ENCODE results near the gene CYP21A2.
"Not testable (repeated sequence)": the region's sequence is repeated elsewhere in the genome, so short reads cannot be mapped to it uniquely, and the experiment has no call there.

Gene CYP21A2

DNA sequence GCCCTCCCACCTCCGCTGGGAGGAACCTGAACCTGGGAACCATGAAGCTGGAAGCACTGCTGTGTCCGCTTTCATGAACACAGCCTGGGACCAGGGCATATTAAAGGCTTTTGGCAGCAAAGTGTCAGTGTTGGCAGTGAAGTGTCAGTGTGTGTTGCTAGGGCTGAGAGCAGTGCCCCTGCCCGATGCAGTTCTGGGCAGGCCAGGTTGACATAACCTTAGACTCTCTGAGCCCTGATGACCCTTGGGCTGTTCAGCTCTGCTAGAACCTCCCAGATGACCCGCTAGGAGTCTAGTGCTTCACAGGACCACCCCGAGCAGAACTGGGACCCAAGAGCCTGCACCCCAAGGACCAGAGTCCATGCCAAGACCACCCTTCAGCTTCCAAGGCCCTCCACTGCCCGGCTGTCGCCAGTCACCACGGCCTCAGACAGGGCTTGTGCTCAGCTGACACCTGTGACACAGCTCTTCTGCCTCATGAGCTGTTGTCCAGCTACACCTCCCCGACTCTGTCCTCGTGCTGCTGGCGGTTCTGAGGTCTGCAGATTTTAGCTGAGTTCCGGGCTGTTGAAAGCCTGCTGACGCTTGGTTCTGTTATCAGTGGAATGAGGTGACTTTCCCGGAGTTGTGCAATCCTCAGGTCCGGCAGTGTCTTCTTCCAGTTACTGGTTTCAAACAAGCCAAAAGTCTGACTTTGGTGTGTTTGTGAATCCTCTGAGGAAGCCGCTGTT lies 2.8 kb upstream of the CYP21A2 start:
- not testable (repeated sequence) for DNase-seq (ENCODE audit: low spot score)

DNA sequence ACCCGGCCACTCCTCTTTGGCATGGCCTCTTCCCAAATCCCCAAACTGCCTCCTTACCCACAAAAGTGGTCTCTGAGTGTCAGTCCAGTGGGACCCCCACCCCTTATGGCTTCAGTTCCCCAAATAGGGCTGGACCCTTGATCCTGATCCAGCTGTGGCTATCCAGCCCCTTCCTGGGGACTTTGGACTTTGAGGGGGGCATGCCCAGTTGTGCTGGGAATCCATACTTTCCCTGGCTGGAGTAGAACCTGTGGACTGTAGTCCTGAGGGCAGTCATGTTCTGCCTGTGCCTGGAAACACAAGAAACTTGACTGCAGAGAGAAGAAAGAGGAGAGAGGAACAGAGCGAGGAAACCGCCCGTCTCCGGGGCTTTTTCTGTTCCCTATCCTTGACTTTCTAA lies 1.1 kb upstream of the CYP21A2 start:
- not testable (repeated sequence) for DNase-seq (ENCODE audit: low spot score)

DNA sequence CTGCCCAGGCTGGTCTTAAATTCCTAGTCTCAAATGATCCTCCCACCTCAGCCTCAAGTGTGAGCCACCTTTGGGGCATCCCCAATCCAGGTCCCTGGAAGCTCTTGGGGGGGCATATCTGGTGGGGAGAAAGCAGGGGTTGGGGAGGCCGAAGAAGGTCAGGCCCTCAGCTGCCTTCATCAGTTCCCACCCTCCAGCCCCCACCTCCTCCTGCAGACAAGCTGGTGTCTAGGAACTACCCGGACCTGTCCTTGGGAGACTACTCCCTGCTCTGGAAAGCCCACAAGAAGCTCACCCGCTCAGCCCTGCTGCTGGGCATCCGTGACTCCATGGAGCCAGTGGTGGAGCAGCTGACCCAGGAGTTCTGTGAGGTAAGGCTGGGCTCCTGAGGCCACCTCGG lies 663 bp downstream of the CYP21A2 start:
- not testable (repeated sequence) for DNase-seq (ENCODE audit: low spot score)

DNA sequence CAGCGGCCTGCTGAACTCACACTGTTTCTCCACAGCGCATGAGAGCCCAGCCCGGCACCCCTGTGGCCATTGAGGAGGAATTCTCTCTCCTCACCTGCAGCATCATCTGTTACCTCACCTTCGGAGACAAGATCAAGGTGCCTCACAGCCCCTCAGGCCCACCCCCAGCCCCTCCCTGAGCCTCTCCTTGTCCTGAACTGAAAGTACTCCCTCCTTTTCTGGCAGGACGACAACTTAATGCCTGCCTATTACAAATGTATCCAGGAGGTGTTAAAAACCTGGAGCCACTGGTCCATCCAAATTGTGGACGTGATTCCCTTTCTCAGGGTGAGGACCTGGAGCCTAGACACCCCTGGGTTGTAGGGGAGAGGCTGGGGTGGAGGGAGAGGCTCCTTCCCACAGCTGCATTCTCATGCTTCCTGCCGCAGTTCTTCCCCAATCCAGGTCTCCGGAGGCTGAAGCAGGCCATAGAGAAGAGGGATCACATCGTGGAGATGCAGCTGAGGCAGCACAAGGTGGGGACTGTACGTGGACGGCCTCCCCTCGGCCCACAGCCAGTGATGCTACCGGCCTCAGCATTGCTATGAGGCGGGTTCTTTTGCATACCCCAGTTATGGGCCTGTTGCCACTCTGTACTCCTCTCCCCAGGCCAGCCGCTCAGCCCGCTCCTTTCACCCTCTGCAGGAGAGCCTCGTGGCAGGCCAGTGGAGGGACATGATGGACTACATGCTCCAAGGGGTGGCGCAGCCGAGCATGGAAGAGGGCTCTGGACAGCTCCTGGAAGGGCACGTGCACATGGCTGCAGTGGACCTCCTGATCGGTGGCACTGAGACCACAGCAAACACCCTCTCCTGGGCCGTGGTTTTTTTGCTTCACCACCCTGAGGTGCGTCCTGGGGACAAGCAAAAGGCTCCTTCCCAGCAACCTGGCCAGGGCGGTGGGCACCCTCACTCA lies 1.4 kb downstream of the CYP21A2 start:
- not testable (repeated sequence) for DNase-seq (ENCODE audit: low spot score)

DNA sequence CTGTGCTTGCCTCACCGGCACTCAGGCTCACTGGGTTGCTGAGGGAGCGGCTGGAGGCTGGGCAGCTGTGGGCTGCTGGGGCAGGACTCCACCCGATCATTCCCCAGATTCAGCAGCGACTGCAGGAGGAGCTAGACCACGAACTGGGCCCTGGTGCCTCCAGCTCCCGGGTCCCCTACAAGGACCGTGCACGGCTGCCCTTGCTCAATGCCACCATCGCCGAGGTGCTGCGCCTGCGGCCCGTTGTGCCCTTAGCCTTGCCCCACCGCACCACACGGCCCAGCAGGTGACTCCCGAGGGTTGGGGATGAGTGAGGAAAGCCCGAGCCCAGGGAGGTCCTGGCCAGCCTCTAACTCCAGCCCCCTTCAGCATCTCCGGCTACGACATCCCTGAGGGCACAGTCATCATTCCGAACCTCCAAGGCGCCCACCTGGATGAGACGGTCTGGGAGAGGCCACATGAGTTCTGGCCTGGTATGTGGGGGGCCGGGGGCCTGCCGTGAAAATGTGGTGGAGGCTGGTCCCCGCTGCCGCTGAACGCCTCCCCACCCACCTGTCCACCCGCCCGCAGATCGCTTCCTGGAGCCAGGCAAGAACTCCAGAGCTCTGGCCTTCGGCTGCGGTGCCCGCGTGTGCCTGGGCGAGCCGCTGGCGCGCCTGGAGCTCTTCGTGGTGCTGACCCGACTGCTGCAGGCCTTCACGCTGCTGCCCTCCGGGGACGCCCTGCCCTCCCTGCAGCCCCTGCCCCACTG lies 2.3 kb downstream of the CYP21A2 start:
- DNase-seq (ENCODE audit: low spot score), result not testable (repeated sequence)

DNA sequence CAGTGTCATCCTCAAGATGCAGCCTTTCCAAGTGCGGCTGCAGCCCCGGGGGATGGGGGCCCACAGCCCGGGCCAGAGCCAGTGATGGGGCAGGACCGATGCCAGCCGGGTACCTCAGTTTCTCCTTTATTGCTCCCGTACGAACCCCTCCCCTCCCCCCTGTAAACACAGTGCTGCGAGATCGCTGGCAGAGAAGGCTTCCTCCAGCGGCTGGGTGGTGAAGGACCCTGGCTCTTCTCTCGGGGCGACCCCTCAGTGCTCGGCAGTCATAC lies 2.8 kb downstream of the CYP21A2 start:
- DNase-seq (ENCODE audit: low spot score), result not testable (repeated sequence)

DNA sequence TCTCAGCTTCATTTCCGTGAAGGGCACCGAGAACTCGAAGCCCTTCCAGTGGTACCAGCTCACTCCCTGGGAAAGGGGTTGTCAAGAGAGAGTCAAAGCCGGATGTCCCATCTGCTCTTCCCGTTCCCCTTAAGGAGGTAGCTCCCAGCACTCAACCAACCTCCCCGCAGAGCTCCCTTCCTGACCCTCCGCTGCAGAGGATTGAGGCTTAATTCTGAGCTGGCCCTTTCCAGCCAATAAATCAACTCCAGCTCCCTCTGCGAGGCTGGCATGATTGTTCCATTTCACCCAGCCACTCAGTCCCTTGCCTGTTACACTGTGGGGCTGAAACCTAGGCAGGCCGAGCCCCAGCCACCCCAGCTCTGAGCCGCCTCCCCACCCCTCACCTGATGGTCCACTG lies 3.2 kb downstream of the CYP21A2 start:
- not testable (repeated sequence) for DNase-seq (ENCODE audit: low spot score)

DNA sequence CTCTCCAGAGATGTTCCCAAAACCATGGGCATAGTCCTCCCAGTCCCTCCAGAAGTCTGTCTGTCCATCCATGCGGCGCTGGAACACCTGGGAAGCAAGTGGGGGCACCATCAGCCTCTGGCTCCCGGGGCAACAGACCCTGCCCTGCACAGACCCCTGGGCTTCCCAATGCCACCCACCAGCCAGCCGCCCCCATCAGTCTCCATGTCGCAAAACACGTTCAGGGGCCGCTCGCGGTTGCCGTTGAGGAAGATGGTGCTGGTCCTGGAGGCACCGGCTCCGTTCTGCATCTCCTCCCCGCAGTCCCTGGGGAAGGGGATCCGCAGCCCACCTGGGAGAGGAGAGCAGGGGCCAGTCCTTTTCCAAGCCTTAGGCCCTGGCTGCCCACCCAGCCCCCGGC lies 4.1 kb downstream of the CYP21A2 start:
- not testable (repeated sequence) for DNase-seq (ENCODE audit: low spot score)

DNA sequence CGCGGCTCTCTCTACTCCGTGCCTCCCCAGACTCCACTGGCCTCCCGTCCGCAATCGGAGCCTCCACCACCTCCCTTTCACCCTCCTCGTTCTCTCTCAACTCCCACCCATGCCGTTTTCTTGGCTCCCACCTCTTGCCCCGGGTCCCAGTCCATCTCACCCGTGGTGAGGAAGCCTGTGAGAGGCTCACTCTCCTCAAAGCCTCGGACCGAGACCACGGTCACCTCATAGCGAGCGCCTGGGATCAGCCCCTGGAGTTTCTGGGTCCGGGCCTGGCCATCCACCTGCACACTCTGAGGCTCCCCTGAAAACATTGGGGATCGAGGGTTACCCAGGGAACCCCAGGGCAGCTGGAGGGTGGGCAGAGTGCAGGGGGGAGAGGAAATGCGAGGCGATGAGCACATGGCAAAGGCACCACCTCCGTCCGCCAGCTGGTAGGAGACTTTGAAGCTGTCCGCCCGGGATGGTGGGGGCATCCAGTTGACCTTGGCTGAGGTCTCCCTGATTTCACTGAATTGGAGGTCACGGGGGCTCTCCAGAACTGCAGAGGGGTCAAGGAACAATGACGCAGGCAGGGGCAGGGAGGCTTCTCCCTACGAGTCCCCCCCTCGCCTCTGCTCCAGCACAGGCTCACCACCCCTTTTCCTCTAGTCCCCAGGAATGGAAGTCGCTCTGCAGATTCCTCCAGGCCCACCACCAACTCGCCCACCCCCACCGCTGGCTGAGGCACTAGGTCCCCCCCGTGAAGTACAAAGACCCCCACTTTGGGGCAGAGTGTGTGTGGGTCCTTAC lies 5.6 kb downstream of the CYP21A2 start:
- DNase-seq (ENCODE audit: low spot score), result not testable (repeated sequence)

DNA sequence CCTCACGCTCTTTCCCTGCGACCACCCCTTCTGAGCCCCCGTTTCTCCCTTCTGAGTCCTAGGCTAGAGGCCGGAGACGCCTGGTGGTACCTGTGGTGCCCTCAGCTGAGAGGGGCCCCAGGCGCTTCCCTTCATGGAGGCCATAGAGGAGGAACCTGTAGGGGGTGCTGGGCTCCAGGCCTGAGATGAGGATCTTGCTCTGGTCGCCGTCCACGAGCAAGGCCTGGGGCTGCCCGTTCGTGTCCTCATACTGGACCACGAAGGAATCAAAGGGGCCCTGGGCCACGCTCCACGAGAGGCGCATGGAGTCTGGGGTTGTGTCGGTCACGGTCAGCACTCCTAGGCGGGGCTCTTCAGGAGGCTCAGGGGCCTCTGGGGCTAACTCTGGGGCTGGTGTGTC lies 6.7 kb downstream of the CYP21A2 start:
- DNase-seq (ENCODE audit: low spot score), result not testable (repeated sequence)

DNA sequence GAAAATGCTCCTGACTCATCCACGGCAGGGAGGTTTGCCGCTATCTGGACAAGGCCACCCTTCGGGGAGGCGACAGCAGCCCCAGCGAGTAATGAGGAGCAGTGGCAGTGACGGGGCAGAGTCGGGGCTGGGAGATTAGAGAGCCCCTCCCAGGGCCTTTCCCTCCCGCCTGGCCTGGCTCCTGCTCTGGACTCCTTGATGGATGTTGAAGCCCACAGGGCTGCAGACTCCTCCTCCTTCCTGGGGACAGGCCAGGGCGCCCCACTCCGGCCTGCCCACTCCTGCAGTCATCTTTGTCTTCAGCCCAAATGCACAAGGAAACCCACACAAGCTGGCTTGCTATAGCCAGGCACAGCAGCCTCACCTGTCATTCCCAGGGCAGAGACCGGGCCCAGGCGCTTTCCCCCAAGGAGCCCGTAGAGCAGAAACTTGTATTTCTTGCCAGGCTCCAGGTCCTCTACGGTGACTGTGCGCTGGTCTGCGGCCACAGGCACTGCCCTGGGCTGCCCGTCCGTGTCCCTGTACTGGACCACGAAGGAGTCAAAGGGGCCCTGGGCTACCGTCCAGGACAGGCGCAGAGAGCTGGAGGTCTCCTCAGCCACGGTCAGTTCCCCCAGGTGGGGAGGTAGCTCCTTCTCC lies 7.7 kb downstream of the CYP21A2 start:
- no peak for DNase-seq (ENCODE audit: low spot score)

DNA sequence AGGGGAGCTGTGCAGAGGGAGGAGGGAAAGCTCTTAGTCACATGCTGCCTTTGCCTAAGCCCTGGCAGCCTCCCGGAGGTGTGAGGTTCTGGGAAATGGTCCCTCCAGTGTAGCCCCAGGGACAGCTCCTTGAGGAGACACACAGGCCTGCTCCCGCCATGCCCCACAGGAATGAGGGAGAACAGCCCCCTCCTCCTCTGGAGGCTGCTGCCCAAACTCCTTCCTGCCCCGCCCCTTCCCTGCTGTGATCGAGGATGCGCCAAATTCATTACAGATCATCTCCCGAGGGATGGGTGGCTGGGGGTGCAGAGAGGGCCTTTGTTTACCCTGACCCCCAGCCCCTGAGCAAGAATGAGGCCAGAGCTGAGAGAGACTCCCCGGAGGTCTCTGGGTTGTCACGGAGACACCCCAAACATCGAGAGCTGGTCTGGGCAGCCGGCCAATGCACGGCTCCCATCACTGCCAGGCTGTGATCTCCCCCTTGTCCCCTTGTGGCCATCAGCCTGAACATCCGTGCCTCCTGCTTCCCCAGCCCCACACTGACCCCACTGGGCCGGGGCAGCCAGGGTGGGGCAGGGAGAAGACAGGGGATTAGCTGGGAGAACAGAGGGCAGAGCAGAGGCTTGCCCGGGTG lies 8.4 kb downstream of the CYP21A2 start:
- DNase-seq (ENCODE audit: low spot score), result no peak

DNA sequence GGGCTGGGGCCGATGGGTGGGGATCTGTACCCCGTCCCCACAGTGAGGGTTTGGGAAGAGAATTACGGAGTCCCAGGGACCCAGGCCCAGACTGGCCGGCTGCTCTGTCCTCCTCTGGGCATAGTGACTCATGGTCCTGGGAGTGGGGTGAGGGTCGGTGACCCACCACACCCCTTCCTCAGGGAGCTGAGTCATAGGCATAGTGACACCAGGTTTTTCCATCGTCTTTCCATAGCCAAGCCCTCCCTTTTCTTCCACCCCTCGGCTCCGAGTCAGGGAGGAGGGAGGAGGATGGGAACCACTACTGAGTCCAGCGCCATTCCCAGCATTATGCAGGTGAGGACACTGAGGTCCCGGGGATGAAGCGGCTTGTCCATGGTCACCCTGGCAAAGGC lies 8.9 kb downstream of the CYP21A2 start:
- DNase-seq (ENCODE audit: low spot score), result peak; percentile 41

DNA sequence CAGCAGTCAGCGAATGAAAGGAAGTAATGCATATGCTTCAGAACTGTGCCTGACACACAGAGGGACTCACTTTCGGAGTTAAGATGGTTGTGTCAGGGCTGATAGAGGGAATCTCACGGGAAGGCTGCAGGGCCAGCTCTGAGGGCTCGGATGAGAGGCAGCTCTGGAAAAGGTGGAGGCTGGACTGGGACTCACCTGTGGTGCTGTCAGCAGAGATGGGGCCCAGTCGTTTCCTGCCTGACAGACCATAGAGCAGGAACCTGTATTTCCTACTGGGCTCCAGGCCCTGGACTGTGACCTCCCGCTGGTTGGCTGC lies 9.3 kb downstream of the CYP21A2 start:
- no peak for DNase-seq (ENCODE audit: low spot score)

DNA sequence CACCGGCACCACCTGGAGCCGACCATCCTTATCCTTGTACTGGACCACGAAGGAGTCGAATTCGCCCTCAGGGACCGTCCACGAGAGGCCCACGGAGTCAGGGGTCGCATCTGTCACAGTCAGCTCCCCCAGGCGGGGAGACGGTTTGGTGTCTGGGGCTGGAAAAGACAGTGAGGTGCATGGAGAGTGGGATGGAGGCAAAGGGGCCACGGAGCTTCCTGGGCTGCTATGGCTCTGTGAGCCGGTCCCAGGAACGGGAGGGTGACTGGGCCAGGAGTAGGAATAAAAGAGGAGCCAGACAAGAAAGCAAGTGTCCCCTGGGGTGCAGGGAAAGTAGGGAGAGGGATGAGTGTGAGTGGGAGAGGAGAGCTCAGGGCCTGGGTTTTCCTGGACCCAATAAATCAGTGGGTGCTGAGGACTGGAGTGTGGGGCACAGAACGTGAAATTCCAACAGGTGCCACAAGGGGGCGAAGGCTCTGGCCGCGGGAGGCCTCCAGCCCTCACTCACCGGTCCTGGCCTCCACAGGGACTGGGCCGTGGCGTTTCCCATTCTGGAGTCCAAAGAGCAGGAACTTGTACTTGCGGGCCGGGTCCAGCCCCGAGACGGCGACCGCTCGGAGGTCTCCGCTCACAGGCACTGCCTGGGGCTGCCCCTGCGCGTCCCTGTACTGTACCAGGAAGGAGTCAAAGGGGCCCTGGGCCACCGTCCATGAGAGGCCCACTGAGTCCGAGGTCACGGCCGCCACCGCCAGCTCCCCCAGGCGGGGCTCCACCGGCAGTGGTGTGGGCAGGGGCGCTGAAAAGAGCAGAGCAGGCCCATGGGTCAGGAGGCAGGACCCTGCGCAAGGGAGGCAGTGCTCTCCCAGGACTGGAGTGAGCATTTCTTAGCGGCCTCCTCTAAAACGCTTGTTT lies 9.9 kb downstream of the CYP21A2 start:
- peak; percentile 40 for DNase-seq (ENCODE audit: low spot score)

DNA sequence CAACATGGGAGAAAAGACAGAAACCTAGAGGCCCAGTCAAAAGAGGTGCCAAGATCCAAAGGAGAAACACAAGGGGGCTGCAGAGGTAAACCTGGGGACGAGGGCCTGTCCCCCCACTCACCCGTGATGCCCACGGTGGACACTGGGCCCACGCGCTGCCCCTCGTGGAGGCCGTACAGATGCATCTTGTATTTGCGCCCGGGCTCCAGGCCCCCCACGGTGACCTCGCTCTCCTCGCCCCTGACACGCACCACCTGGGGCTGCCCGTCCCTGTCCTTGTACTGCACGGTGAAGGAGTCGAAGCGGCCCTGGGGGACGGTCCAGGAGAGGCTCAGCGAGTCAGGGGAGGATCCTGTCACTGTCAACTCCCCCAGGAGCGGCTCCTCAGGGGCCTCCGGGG lies 10.9 kb downstream of the CYP21A2 start:
- not testable (repeated sequence) for DNase-seq (ENCODE audit: low spot score)

DNA sequence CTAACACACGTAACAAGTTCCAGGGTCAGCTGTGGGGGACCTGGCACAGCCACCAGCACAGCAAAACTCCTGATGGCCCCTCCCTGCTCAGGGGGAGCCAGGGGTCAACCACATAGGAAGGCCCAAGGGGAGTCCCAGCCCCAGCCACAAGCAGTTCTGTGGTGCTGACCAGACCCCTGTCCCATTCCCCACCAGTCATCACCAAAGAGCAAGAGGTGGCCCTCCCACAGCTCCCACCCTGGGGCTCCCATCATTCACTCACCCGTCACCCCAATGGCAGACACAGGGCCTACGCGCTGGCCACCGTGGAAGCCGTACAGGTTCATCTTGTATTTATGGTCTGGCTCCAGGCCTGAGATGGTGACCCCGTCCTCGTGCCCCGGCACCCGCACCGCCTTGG lies 11.5 kb downstream of the CYP21A2 start:
- not testable (repeated sequence) for DNase-seq (ENCODE audit: low spot score)

DNA sequence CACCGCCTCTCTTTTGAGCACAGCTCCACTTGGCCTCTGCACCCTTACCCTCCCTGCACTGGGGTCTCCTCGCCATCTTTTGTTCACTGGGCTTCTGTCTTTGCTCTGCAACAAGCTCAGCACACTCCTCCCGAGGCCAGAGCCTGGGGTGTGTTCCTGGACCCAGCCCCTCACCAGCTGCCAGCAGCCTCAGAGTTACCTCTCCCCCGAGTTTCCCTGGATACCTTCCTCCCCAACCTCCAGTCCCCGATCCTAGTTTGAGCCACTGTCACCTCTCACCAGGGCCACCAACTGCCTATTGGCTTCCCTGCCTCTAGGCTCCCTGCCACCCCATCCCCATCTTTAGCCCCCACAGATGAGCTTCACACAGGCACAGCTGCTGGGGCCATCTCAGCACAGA lies 12.3 kb downstream of the CYP21A2 start:
- DNase-seq (ENCODE audit: low spot score), result no peak

DNA sequence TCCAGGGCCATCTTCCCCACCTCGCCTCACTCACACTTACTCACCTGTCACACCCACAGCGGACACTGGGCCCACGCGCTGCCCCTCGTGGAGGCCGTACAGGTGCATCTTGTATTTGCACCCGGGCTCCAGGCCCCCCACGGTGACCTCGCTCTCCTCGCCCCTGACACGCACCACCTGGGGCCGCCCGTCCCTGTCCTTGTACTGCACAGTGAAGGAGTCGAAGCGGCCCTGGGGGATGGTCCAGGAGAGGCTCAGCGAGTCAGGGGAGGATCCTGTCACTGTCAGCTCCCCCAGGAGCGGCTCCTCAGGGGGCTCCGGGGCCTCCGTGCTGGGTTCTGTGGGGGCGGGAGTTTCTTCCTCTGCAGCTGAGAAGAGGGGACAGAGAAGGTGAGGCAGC lies 14.4 kb downstream of the CYP21A2 start:
- not testable (repeated sequence) for DNase-seq (ENCODE audit: low spot score)

DNA sequence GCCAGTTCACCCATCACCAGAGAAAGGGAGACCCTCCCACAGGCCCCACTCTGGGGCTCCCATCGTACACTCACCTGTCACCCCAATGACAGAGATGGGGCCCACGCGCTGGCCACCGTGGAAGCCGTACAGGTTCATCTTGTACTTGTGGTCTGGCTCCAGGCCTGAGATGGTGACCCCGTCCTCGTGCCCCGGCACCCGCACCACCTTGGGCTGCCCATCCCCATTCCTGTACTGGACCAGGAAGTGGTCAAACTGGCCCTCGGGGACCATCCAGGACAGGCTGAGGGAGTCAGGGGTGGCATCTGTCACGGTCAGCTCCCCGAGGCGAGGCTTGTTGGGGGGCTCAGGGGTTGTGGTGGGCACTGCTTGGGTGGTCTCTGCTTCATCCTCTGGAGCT lies 15.1 kb downstream of the CYP21A2 start:
- not testable (repeated sequence) for DNase-seq (ENCODE audit: low spot score)

Data from kidney capillary endothelial cell (primary cell).